HCT116 (cell line): ENCODE results near the gene OTOGL. TPM values are rescaled to one million over a fixed set of nuclear protein-coding genes. Genes with fewer than 3 reads are reported as not detected.
"Not testable (repeated sequence)": the region's sequence is repeated elsewhere in the genome, so short reads cannot be mapped to it uniquely, and the experiment has no call there.

Experiments used
- ATAC-seq: fragments of 200-7000 bp; cut with Tn5 transposase; 2 replicates; pipeline ENCODE4 v1.9.1; 2020; ENCODE audit warnings: mild to moderate bottlenecking, moderate library complexity
- BruUV-seq: library from RNA; stranded (reverse); fragments of 400-500 nt; replicated peaks from 2 replicates; lab custom pipeline; 2021; lab: Mats Ljungman, UMichigan
- CTCF ChIA-PET: fragments of 300-600 bp; sonication (Branson Sonifier 250); formaldehyde crosslinking; loops from one replicate; lab custom pipeline; 2021; ENCODE audit warnings: antibody characterized with exemption; lab: Charles Lee
- POLR2A ChIA-PET: fragments of 300-600, 350-600 bp; sonication (Branson Sonifier 250); formaldehyde crosslinking; loops from one replicate; lab custom pipeline; 2021; ENCODE audit warnings: antibody characterized with exemption; lab: Charles Lee
- RAD21 ChIA-PET, 2 experiments: fragments of 300-600 bp; sonication (Branson Sonifier 250); formaldehyde crosslinking; loops; one replicate each; lab custom pipeline; 2023; ENCODE audit warnings: low total read pairs in 2 of 2; ENCODE audit not compliant: uncharacterized antibody in 2 of 2, unreplicated experiment in 2 of 2, low non-redundant PET in 1 of 2; lab: Charles Lee
- DNase-seq: peaks from one replicate; pipeline ENCODE4 v3.0.0-alpha.2; 2010; ENCODE audit warnings: low read depth, low spot score
- H2AFZ ChIP-seq: fragments of 200-600 bp; shearing (Covaris generic), sonication (generic); 2 replicates; pipeline ENCODE4 v1.6.1; 2017; ENCODE audit warnings: low read depth, mixed run types, mixed read lengths, antibody characterized with exemption, low read length; ENCODE audit not compliant: poor library complexity, severe bottlenecking
- H3K27ac ChIP-seq: 2 replicates; pipeline ENCODE4 v1.5.1; 2012; ENCODE audit warnings: low read depth, low read length
- H3K27me3 ChIP-seq: fragments of 200-600 bp; sonication (generic); 2 replicates; pipeline ENCODE4 v1.6.1; 2016; ENCODE audit warnings: mixed run types, low read length, mixed read lengths; ENCODE audit not compliant: insufficient read depth
- H3K36me3 ChIP-seq, 2 experiments: fragments of 200-500 bp in 1 of 2; fragments of 200-600 bp in 1 of 2; sonication (Bioruptor generic) in 1 of 2; sonication (generic) in 1 of 2; 2 replicates each; pipeline versions ENCODE4 v1.5.1 to v1.6.1; 2014 to 2016; ENCODE audit warnings: low read length in 2 of 2, inconsistent platforms in 1 of 2, mixed read lengths in 1 of 2, mixed run types in 1 of 2; ENCODE audit not compliant: insufficient read depth in 2 of 2, control insufficient read depth in 1 of 2
- H3K4me1 ChIP-seq, 2 experiments: fragments of 200-600 bp in 1 of 2; sonication (generic) in 1 of 2; 2 replicates each; pipeline versions ENCODE4 v1.5.1 to v1.6.1; 2012 to 2017; ENCODE audit warnings: low read length in 2 of 2, inconsistent platforms in 1 of 2, mild to moderate bottlenecking in 1 of 2, mixed read lengths in 1 of 2, mixed run types in 1 of 2, moderate library complexity in 1 of 2; ENCODE audit not compliant: insufficient read depth in 2 of 2, control insufficient read depth in 1 of 2
- H3K4me2 ChIP-seq: fragments of 200-600 bp; sonication (generic); 2 replicates; pipeline ENCODE4 v1.6.1; 2017; ENCODE audit warnings: mixed run types, low read length, mixed read lengths
- H3K4me3 ChIP-seq, 2 experiments: fragments of 200-600 bp in 1 of 2; sonication (generic) in 1 of 2; replicated peaks in 1 of 2; 2 replicates each; pipeline ENCODE4 v1.5.1; 2011 to 2016; ENCODE audit warnings: low read length in 2 of 2, control low read depth in 1 of 2, low read depth in 1 of 2, mild to moderate bottlenecking in 1 of 2, mixed read lengths in 1 of 2, mixed run types in 1 of 2
- H3K79me2 ChIP-seq: fragments of 200-600 bp; sonication (generic); 2 replicates; pipeline ENCODE4 v1.6.1; 2017; ENCODE audit warnings: mild to moderate bottlenecking, mixed run types, low read length, moderate library complexity, mixed read lengths; ENCODE audit not compliant: insufficient read depth
- H3K9ac ChIP-seq: fragments of 200-600 bp; sonication (generic); 2 replicates; pipeline ENCODE4 v1.6.1; 2016; ENCODE audit warnings: low read length, mixed read lengths
- H3K9me2 ChIP-seq: fragments of 200-600 bp; sonication (generic), shearing (Covaris generic); 2 replicates; pipeline ENCODE4 v1.6.1; 2017; ENCODE audit warnings: mixed run types, mild to moderate bottlenecking, moderate library complexity; ENCODE audit not compliant: insufficient read depth
- H3K9me3 ChIP-seq, 2 experiments: fragments of 200-500 bp in 1 of 2; fragments of 200-600 bp in 1 of 2; sonication (Bioruptor generic) in 1 of 2; sonication (generic) in 1 of 2; 2 replicates each; pipeline ENCODE4 v1.6.1; 2014 to 2017; ENCODE audit warnings: low read length in 2 of 2, mixed read lengths in 2 of 2, inconsistent platforms in 1 of 2, low read depth in 1 of 2, mild to moderate bottlenecking in 1 of 2, mixed run types in 1 of 2, moderate library complexity in 1 of 2; ENCODE audit not compliant: control insufficient read depth in 1 of 2, insufficient read depth in 1 of 2
- H4K20me1 ChIP-seq: fragments of 200-600 bp; sonication (generic), shearing (Covaris generic); 2 replicates; pipeline ENCODE4 v1.6.1; 2017; ENCODE audit warnings: mixed run types, mild to moderate bottlenecking, moderate library complexity; ENCODE audit not compliant: insufficient read depth
- CBX3 ChIP-seq: IDR thresholded peaks from 2 replicates; pipeline ENCODE4 v1.6.1; 2012; ENCODE audit warnings: low read depth
- EGR1 ChIP-seq: IDR thresholded peaks from 2 replicates; pipeline ENCODE4 v1.6.1; 2012; ENCODE audit warnings: low read depth
- ELF1 ChIP-seq: IDR thresholded peaks from 2 replicates; pipeline ENCODE4 v1.6.1; 2012; ENCODE audit warnings: low read depth, borderline replicate concordance
- MAX ChIP-seq: IDR thresholded peaks from 2 replicates; pipeline ENCODE4 v1.6.1; 2012
- POLR2A ChIP-seq: IDR thresholded peaks from 2 replicates; pipeline ENCODE4 v1.7.0; 2011; ENCODE audit warnings: borderline replicate concordance; ENCODE audit not compliant: insufficient read depth, insufficient read length; ENCODE audit errors: extremely low read depth
- SP1 ChIP-seq: IDR thresholded peaks from 2 replicates; pipeline ENCODE4 v1.6.1; 2012; ENCODE audit warnings: low read depth
- SRF ChIP-seq: IDR thresholded peaks from 2 replicates; pipeline ENCODE4 v1.6.1; 2012; ENCODE audit warnings: low read depth
- YY1 ChIP-seq: IDR thresholded peaks from 2 replicates; pipeline ENCODE4 v1.6.1; 2011; ENCODE audit warnings: low read length, low read depth, moderate library complexity, mild to moderate bottlenecking; ENCODE audit not compliant: insufficient replicate concordance; ENCODE audit errors: extremely low read depth
- intact Hi-C: fragments of 100-400 bp; cut with micrococcal nuclease; formaldehyde crosslinking; loops from 2 replicates; pipeline ENCODE4 v1.10.0; 2022
- total RNA-seq: library from RNA; stranded (reverse); gene quantifications from one replicate; pipeline ENCODE4 v1.2.1, GENCODE V29; 2021; ENCODE audit not compliant: unreplicated experiment

The OTOGL gene
- total RNA-seq, 1 experiment from 2014 or later: not detected

GRCh38 chr12:80213871-80214270 lies 114.5 kb downstream of the OTOGL start:
- H4K20me1 ChIP-seq: no peaks in the 10 kb centered on the region
- no peak overlapping the region for H3K27ac ChIP-seq
- no peaks in the 10 kb centered on the region for H3K27me3 ChIP-seq
- no peaks in the 10 kb centered on the region for H3K9me2 ChIP-seq
- intact Hi-C loops: no loop called here
- H3K79me2 ChIP-seq: no peaks in the 10 kb centered on the region
- TF ChIP-seq CBX3 (no peak), EGR1 (no peak)
- H3K4me2 ChIP-seq: no peak overlapping the region
- H3K36me3 ChIP-seq: no peaks in the 10 kb centered on the region
- CTCF ChIA-PET: no interaction called here
- RAD21 ChIA-PET: no interaction called here
- DNase-seq (no peak), ATAC-seq (no peak)
- H3K9me3 ChIP-seq: no peaks in the 10 kb centered on the region
- H3K4me3 ChIP-seq: no peak overlapping the region
- no peak overlapping the region for H2AFZ ChIP-seq
- no peak overlapping the region for H3K9ac ChIP-seq
- POLR2A ChIA-PET: no interaction called here
- H3K4me1 ChIP-seq: no peaks in the 10 kb centered on the region
- no TSS peak for BruUV-seq

- Histone ChIP-seq H3K4me1 (no peaks in the 10 kb centered on the region), H3K27me3 (no peaks in the 10 kb centered on the region), H3K9me2 (no peaks in the 10 kb centered on the region), H3K9ac (no peak overlapping the region), H3K4me3 (no peak overlapping the region), H3K27ac (no peak overlapping the region), H3K79me2 (no peaks in the 10 kb centered on the region), H3K36me3 (no peaks in the 10 kb centered on the region), H4K20me1 (no peaks in the 10 kb centered on the region), H2AFZ (no peak overlapping the region), H3K9me3 (no peaks in the 10 kb centered on the region), H3K4me2 (no peak overlapping the region)
- BruUV-seq: no TSS peak
- ATAC-seq (no peak), DNase-seq (no peak)
- TF ChIP-seq ELF1 (no peak), YY1 (no peak), SP1 (no peak), POLR2A (no peak), MAX (no peak), SRF (no peak)
- RAD21 ChIA-PET: no interaction called here
- intact Hi-C loops: no loop called here
- POLR2A ChIA-PET: no interaction called here
- CTCF ChIA-PET: interaction anchor here (1.0 kb wide), 1 partner anchor 22 kb away, joined by 3 read pairs; no protein-coding TSS in a partner anchor
These were observed 117.7 kb downstream of the OTOGL start for GRCh38 chr12:80217011-80217535.

GRCh38 chr12:80218925-80219324 lies 119.6 kb downstream of the OTOGL start:
- POLR2A ChIA-PET, H2AFZ ChIP-seq, BruUV-seq, H3K27ac ChIP-seq, intact Hi-C loops, H3K9me2 ChIP-seq, H3K27me3 ChIP-seq, H3K36me3 ChIP-seq, H3K9me3 ChIP-seq, RAD21 ChIA-PET, ATAC-seq, H4K20me1 ChIP-seq, H3K4me1 ChIP-seq, H3K4me3 ChIP-seq, H3K4me2 ChIP-seq, H3K9ac ChIP-seq, H3K79me2 ChIP-seq, DNase-seq: not testable (repeated sequence)
- CTCF ChIA-PET: interaction anchor here (1.1 kb wide), 1 partner anchor 24 kb away, joined by 3 read pairs; no protein-coding TSS in a partner anchor
